Esophagus muscularis mucosa (tissue), 4 donors: Measurements from ENCODE around the gene DCC. TPM values are rescaled to one million over a fixed set of nuclear protein-coding genes. Genes with fewer than 3 reads are reported as not detected.

Experiments
- DNase-seq: peaks from one replicate; pipeline ENCODE4 v3.0.0-alpha.2; 2017; ENCODE audit errors: extremely low spot score
- H3K27ac ChIP-seq, 4 donors: fragments of 200-600 bp; sonication (generic); replicated peaks in 1 of 4; 1 replicate in 3 of 4; 2 replicates in 1 of 4; pipeline ENCODE4 v1.5.1; 2016 to 2019; ENCODE audit warnings: mild to moderate bottlenecking in 1 of 4
- H3K27me3 ChIP-seq, 4 donors: fragments of 200-600 bp; sonication (generic); one replicate each; pipeline versions ENCODE4 v1.5.1 to v1.6.0; 2016 to 2019
- H3K36me3 ChIP-seq, 4 donors: fragments of 200-600 bp; sonication (generic); one replicate each; pipeline ENCODE4 v1.5.1; 2016 to 2019
- H3K4me1 ChIP-seq, 4 donors: fragments of 200-600 bp; sonication (generic); one replicate each; pipeline ENCODE4 v1.5.1; 2016 to 2019
- H3K4me3 ChIP-seq, 4 donors: fragments of 200-600 bp; sonication (generic); 1 replicate in 2 of 4; 2 replicates in 2 of 4; pipeline ENCODE4 v1.5.1; 2016 to 2019; ENCODE audit warnings: mild to moderate bottlenecking in 4 of 4, moderate library complexity in 1 of 4
- H3K9me3 ChIP-seq, 4 donors: fragments of 200-600 bp; sonication (generic); 1 replicate in 3 of 4; 2 replicates in 1 of 4; pipeline ENCODE4 v1.5.1; 2016 to 2019
- EP300 ChIP-seq: sonication (generic); formaldehyde crosslinking; IDR thresholded peaks from one replicate; pipeline ENCODE4 v1.6.1; 2017; ENCODE audit warnings: antibody characterized with exemption
- POLR2A ChIP-seq: fragments of 450-650 bp; IDR thresholded peaks from one replicate; pipeline ENCODE4 v1.6.1; 2017; ENCODE audit warnings: antibody characterized with exemption, moderate library complexity, mild to moderate bottlenecking, low read depth
- POLR2AphosphoS5 ChIP-seq, 2 donors: sonication (generic); formaldehyde crosslinking; IDR thresholded peaks; one replicate each; pipeline ENCODE4 v1.6.1; 2017; ENCODE audit warnings: antibody characterized with exemption in 2 of 2
- WGBS: methylation state at CpG from one replicate; pipeline ENCODE4 v1.1.5; 2018; 5-methylcytosine and 5-hydroxymethylcytosine counted together
- intact Hi-C: fragments of 100-400 bp; cut with DNase I; formaldehyde crosslinking; loops from one replicate; pipeline ENCODE4 v1.15.1; 2023
- total RNA-seq, 4 donors: library from RNA; depleted of rRNA; stranded (reverse); fragments of >200 nt; gene quantifications; one replicate each; pipeline versions ENCODE4 v1.1.0 to v1.2.1, GENCODE V29; 2016
- TF ChIP-seq, protein P1 (sequence below), 3 experiments: fragments of 200-600 bp in 2 of 3; fragments of 450-650 bp in 1 of 3; sonication (generic) in 2 of 3; IDR thresholded peaks; one replicate each; pipeline ENCODE4 v1.5.1; 2017 to 2019; ENCODE audit warnings: antibody characterized with exemption in 3 of 3, mild to moderate bottlenecking in 2 of 3, moderate library complexity in 1 of 3

DCC gene
- total RNA-seq, 4 donors from 2014 or later, result 0.46 to 0.99 (median 0.83) TPM; not detected in 1

DNA sequence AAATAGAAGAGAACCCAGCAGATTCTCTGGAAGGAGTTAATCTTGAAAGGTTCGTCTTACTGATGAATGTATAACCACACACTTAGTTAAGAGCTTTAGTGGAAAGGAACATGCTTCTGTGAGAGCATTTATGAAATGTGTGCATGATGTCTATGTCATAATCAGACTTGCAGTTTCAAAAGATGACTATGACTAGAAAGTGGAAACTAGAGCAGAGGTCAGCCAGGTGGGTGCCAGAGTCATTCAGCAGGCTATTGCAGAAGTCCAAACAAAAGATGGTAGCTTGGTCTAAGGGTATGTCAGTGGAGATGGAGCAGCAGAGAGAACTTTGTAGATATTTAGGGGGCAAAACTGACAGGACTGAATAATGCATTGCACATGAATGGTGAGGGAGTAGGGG is 825.8 kb downstream of the DCC start:
- Histone ChIP-seq H3K4me1 (no peaks in the 10 kb centered on the region), H3K36me3 (no peaks in the 10 kb centered on the region), H3K4me3 (no peak overlapping the region), H3K9me3 (no peaks in the 10 kb centered on the region), H3K27me3 (no peaks in the 10 kb centered on the region), H3K27ac (no peak overlapping the region)
- no peak for DNase-seq
- TF ChIP-seq, protein P1, sequence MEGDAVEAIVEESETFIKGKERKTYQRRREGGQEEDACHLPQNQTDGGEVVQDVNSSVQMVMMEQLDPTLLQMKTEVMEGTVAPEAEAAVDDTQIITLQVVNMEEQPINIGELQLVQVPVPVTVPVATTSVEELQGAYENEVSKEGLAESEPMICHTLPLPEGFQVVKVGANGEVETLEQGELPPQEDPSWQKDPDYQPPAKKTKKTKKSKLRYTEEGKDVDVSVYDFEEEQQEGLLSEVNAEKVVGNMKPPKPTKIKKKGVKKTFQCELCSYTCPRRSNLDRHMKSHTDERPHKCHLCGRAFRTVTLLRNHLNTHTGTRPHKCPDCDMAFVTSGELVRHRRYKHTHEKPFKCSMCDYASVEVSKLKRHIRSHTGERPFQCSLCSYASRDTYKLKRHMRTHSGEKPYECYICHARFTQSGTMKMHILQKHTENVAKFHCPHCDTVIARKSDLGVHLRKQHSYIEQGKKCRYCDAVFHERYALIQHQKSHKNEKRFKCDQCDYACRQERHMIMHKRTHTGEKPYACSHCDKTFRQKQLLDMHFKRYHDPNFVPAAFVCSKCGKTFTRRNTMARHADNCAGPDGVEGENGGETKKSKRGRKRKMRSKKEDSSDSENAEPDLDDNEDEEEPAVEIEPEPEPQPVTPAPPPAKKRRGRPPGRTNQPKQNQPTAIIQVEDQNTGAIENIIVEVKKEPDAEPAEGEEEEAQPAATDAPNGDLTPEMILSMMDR (IDR thresholded peaks at IDR 0.05), result no peak
- TF ChIP-seq POLR2AphosphoS5 (IDR thresholded peaks at IDR 0.05) (no peak), POLR2A (no peak), EP300 (no peak)
- intact Hi-C loops, result no loop called here
- WGBS, result 78% methylated on average over 1 of the region's 1 CpG

DNA sequence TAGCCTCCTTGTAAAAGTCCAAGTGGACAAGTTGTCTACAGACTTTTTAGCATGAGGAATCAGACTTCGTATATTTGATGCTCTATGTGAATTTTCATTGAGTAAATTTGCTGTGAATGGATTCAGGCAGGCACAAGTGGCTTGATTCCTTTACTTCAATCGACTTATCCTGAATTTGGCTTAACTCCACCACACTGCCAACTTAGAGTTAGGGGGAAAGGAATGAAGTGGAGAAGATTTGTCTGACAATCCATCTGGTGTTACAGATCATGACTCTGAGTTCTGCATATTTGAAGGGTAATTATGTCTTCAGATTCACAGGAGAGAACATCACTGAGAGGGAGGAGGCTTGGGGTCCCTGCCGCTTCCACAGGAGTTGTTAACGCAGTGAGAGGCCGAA is 829.3 kb downstream of the DCC start:
- 78% methylated on average over 5 of the region's 5 CpGs for WGBS
- Histone ChIP-seq H3K4me1 (no peaks in the 10 kb centered on the region), H3K4me3 (no peak overlapping the region), H3K9me3 (no peaks in the 10 kb centered on the region), H3K27ac (no peak overlapping the region), H3K36me3 (no peaks in the 10 kb centered on the region), H3K27me3 (no peaks in the 10 kb centered on the region)
- no peak for DNase-seq
- intact Hi-C loops, result no loop called here
- TF ChIP-seq POLR2AphosphoS5 (IDR thresholded peaks at IDR 0.05) (no peak), POLR2A (no peak), EP300 (no peak)
- TF ChIP-seq, protein P1 (IDR thresholded peaks at IDR 0.05), result no peak

DNA sequence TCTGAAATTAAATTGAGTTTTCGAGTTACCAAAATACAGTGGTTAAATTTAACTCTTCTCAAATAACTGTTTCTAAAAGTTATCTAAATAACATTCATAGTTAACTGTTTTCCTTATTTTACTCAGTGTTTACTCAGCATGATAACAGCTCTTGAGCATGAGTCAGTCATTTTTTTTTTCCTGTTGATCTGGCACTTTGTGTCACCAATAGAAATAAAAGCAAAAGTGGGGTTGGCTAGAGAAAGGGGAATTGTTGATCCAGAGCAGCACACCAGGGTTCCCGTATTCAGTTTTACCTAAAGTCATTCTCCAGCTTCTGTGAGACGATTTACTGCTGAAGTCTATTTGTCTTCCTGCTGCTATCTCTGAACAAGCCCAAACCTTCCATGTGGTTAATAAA is 851.6 kb downstream of the DCC start:
- TF ChIP-seq, protein P1 (IDR thresholded peaks at IDR 0.05), result no peak
- intact Hi-C loops, result no loop called here
- no peaks in the 10 kb centered on the region for H3K4me1 ChIP-seq
- H3K27ac ChIP-seq, result no peak overlapping the region
- H3K9me3 ChIP-seq, result no peaks in the 10 kb centered on the region
- no peak overlapping the region for H3K4me3 ChIP-seq
- no peak for DNase-seq
- WGBS, result 67% methylated on average over 3 of the region's 3 CpGs
- no peaks in the 10 kb centered on the region for H3K36me3 ChIP-seq
- H3K27me3 ChIP-seq, result no peaks in the 10 kb centered on the region

DNA sequence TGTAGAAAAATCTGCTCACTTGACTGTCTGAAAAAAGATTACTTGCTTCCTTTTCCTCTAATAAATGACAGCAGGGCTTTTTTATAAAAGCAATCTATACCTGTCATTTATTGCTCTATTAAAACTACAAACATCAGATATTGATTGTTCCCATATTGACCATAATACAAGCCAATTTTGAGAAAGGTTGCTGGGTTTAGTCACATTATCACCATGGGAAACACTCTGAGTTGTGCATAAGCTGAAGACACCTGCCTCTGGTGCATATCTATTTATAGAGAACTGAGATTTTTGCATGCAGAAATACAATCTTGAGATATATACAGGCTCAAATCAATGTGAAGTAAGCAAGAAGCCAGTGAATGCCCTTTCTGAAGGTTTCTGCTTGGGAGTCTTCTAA is 853.9 kb downstream of the DCC start:
- no peak for DNase-seq
- intact Hi-C loops, result no loop called here
- Histone ChIP-seq H3K36me3 (no peaks in the 10 kb centered on the region), H3K9me3 (no peaks in the 10 kb centered on the region), H3K27me3 (no peaks in the 10 kb centered on the region), H3K4me1 (no peaks in the 10 kb centered on the region), H3K27ac (no peak overlapping the region), H3K4me3 (no peak overlapping the region)
- TF ChIP-seq POLR2AphosphoS5 (IDR thresholded peaks at IDR 0.05) (no peak), EP300 (no peak), POLR2A (no peak)
- TF ChIP-seq, protein P1 (IDR thresholded peaks at IDR 0.05), result no peak

DNA sequence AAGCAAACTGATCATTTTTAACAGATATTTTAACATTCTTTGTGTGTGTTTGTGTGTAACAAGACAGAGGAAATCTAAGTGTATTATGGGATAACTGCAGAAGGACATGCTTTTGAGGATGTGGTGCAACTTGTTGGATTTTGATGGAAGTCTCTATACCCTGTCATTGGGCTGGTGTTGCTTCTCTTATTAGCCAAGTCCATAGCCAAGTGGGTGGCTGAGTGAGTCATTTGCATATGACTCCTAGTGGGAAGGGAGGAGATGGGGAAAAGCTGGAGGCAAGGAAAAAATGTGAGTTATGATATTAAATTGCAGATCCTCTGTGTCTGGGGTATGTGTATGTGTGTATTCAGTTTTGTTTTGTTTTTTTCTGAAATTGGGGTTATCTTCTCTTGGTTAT is 879.9 kb downstream of the DCC start:
- intact Hi-C loops, result no loop called here
- Histone ChIP-seq H3K27ac (no peak overlapping the region), H3K4me3 (no peak overlapping the region), H3K27me3 (no peaks in the 10 kb centered on the region), H3K4me1 (no peaks in the 10 kb centered on the region), H3K36me3 (no peaks in the 10 kb centered on the region), H3K9me3 (no peaks in the 10 kb centered on the region)
- TF ChIP-seq EP300 (no peak), POLR2A (no peak)
- TF ChIP-seq, protein P1 (IDR thresholded peaks at IDR 0.05), result no peak
- no peak for DNase-seq
